GM12891 (cell line): Measurements from ENCODE around the gene SPATA12.

Experiments used
- DNase-seq: peaks from one replicate; pipeline ENCODE4 v3.0.0; 2011; ENCODE audit warnings: low spot score; ENCODE audit not compliant: insufficient read length
- FAIRE-seq: peaks from 2 replicates; lab custom pipeline; 2011; peaks lifted over from hg19 to GRCh38; lab: Jason Lieb, UNC
- PAX5 ChIP-seq: IDR thresholded peaks from 2 replicates; pipeline ENCODE4 v1.6.1; 2011; ENCODE audit warnings: low read length, moderate library complexity, mild to moderate bottlenecking; ENCODE audit not compliant: insufficient read depth, severe bottlenecking
- POLR2A ChIP-seq: IDR thresholded peaks from 2 replicates; pipeline ENCODE4 v1.6.1; 2011; ENCODE audit warnings: low read depth, low read length, control low read depth
- POLR2AphosphoS5 ChIP-seq: IDR thresholded peaks from 2 replicates; pipeline ENCODE4 v1.6.1; 2011; ENCODE audit warnings: low read depth, low read length, control low read depth
- POU2F2 ChIP-seq: IDR thresholded peaks from 2 replicates; pipeline ENCODE4 v1.6.1; 2011; ENCODE audit warnings: low read depth, mild to moderate bottlenecking, control low read depth, low read length, moderate library complexity
- SPI1 ChIP-seq: IDR thresholded peaks from 2 replicates; pipeline ENCODE4 v1.6.1; 2011; ENCODE audit warnings: low read depth, low read length, control low read depth
- TAF1 ChIP-seq: IDR thresholded peaks from 2 replicates; pipeline ENCODE4 v1.6.1; 2011; ENCODE audit warnings: low read depth, low read length, control low read depth

The SPATA12 gene

DNA sequence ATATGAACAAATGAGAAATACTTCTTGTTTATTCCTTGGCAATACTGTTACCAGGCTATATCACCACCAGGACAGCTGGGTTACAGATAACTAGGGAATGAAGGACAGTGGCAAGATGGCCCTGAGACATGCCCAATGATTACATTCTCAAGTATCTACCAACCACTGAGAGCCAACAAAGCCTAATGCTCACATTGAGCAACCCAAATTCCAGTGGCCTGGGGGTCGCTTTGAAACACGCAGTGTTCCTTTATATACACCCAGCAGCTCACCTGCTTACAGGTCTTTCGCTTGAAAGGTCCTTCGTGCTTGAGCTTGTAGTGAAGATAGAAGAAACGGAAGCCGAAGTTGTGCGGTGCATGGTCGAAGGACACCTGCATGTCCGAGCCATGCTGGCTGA, 45.1 kb downstream of the SPATA12 start:
- TF ChIP-seq POU2F2, result no peak
- TF ChIP-seq POLR2AphosphoS5, result no peak
- TF ChIP-seq SPI1, result no peak
- TF ChIP-seq POLR2A, result no peak
- no peak for TF ChIP-seq PAX5
- no peak for TF ChIP-seq TAF1
- no peak for FAIRE-seq
- DNase-seq, result no peak

DNA sequence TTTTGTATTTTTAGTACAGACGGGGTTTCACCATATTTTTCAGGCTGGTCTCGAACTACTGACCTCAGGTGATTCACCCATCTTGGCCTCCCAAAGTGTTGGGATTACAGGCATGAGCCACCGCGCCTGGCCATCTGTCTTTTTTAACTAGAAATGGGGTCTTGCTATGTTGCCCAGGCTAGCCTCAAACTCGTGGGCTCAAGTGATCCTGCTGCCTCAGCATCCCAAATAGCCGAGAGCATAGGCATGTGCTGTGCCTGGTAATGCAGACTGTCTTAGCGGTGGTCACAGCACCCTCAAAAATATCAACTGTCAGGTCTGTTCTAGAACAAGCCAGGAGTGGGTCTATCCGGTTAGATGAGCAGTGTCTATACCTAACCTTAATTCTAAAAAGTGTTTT, 48.2 kb downstream of the SPATA12 start:
- TF ChIP-seq TAF1, result no peak
- TF ChIP-seq SPI1, result no peak
- no peak for TF ChIP-seq POU2F2
- no peak for TF ChIP-seq POLR2AphosphoS5
- TF ChIP-seq POLR2A, result no peak
- TF ChIP-seq PAX5, result no peak
- FAIRE-seq (no peak), DNase-seq (no peak)

- FAIRE-seq (no peak), DNase-seq (no peak)
Observed at GRCh38 chr3:57109437-57110199, 49.2 kb downstream of the SPATA12 start.

GRCh38 chr3:57110214-57110613, 49.8 kb downstream of the SPATA12 start:
- no peak for FAIRE-seq
- no peak for DNase-seq
- TF ChIP-seq PAX5 (no peak), POLR2AphosphoS5 (no peak), POLR2A (no peak), POU2F2 (no peak), SPI1 (no peak), TAF1 (no peak)

More at GRCh38 chr3:57109437-57110199, 49.2 kb downstream of the SPATA12 start:
- TF ChIP-seq SPI1 (no peak), TAF1 (no peak), POLR2A (no peak), PAX5 (no peak), POLR2AphosphoS5 (no peak), POU2F2 (no peak)

DNA sequence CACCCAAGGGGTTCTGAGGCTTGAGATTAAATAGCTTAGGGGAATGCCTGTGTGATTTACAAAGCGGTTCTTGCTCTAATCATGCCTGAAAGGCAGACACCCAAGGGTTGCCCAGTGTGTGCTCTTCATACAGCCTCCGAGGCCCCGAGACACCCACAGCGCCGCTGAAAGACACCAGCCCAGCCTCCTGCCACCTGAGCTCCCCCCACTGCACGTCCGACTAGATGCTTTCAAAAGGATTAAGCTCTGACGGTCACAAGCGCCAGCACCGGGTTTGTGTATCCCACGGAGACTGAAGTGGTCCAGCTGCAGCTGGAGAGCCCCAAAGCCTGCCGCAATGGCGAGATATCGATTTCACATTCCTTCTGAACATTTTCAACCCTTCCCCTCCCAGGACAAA, 50.3 kb downstream of the SPATA12 start:
- no peak for TF ChIP-seq POLR2A
- TF ChIP-seq SPI1, result no peak
- TF ChIP-seq POU2F2, result no peak
- TF ChIP-seq PAX5, result no peak
- no peak for TF ChIP-seq TAF1
- TF ChIP-seq POLR2AphosphoS5, result no peak
- DNase-seq (no peak), FAIRE-seq (no peak)

DNA sequence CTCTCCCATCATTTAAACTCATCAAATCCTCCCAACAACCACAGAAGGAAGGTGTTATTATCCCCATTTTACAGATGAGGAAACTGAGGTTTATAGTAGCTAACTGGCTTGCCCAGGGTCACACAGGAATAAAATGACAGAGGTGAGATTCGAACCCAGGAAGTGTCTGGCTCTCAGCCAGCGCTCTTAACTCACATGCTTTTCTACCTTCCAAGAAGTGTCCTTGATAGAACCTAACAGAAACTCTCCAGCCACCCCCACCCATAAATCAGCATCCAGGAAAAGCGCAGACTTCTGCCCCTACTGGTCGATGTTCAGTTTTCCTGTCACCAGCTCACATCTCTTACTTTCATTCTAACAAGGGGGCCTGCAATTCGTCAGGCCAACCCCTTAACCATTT, 51.7 kb downstream of the SPATA12 start:
- no peak for FAIRE-seq

GRCh38 chr3:57116501-57116900, 56.0 kb downstream of the SPATA12 start:
- DNase-seq (no peak), FAIRE-seq (no peak)
- no peak for TF ChIP-seq PAX5
- no peak for TF ChIP-seq POLR2AphosphoS5
- no peak for TF ChIP-seq SPI1
- TF ChIP-seq POU2F2, result no peak
- TF ChIP-seq POLR2A, result no peak
- TF ChIP-seq TAF1, result no peak

More for the DNA sequence above, 51.7 kb downstream of the SPATA12 start:
- no peak for TF ChIP-seq POLR2AphosphoS5
- TF ChIP-seq SPI1, result no peak
- no peak for TF ChIP-seq TAF1
- no peak for TF ChIP-seq POLR2A
- TF ChIP-seq POU2F2, result no peak
- TF ChIP-seq PAX5, result no peak
- DNase-seq, result no peak

DNA sequence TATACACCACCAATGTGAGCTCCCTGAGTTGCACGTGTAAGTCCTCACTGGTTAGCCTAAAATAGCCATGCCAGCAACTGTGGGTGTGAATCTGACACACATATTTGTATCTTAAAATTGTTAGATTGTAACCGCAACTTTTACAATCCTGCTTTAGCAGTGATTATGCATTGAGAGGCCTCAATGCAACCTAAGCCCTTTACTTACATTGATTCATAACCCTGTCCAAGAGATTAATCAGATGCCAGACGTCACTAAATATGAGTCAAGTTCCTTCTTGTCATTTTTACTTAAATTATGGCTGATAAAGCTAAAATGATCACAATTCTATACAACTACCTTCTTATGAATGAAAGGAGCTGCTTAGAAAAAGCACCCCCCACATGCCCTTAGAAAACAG, 57.8 kb downstream of the SPATA12 start:
- TF ChIP-seq SPI1 (no peak), TAF1 (no peak), POLR2A (no peak), POLR2AphosphoS5 (no peak), PAX5 (no peak), POU2F2 (no peak)
- FAIRE-seq, result no peak
- DNase-seq, result no peak

- no peak for FAIRE-seq
- DNase-seq, result no peak
- TF ChIP-seq TAF1 (no peak), POLR2AphosphoS5 (no peak), POU2F2 (no peak), PAX5 (no peak), POLR2A (no peak), SPI1 (no peak)
Observed at GRCh38 chr3:57120040-57120439, 59.6 kb downstream of the SPATA12 start.
